H9 (cell line): ENCODE measurements around the gene MYRF. TPM values are rescaled to one million over a fixed set of nuclear protein-coding genes. Genes with fewer than 3 reads are reported as not detected.

ENCODE experiments used
- DNase-seq: peaks from one replicate; pipeline ENCODE4 v3.0.0-alpha.2; 2017
- H2AFZ ChIP-seq: one replicate; pipeline ENCODE4 v1.6.1; 2013; ENCODE audit warnings: mild to moderate bottlenecking, low read length, control low read depth, moderate library complexity
- H2AK5ac ChIP-seq: 2 replicates; pipeline ENCODE4 v1.6.1; 2013; ENCODE audit warnings: low read length, control low read depth, mixed read lengths; ENCODE audit not compliant: insufficient read length
- H2BK120ac ChIP-seq: one replicate; pipeline ENCODE4 v1.6.1; 2013; ENCODE audit warnings: low read depth, mild to moderate bottlenecking, low read length, control low read depth, inconsistent platforms; ENCODE audit not compliant: poor library complexity, severe bottlenecking
- H2BK12ac ChIP-seq: 2 replicates; pipeline ENCODE4 v1.6.1; 2013; ENCODE audit warnings: low read length, control low read depth, mixed read lengths, low read depth; ENCODE audit not compliant: insufficient read length
- H2BK15ac ChIP-seq: 2 replicates; pipeline ENCODE4 v1.6.1; 2013; ENCODE audit warnings: low read depth, low read length, control low read depth
- H2BK20ac ChIP-seq: one replicate; pipeline ENCODE4 v1.6.1; 2013; ENCODE audit warnings: low read depth, mild to moderate bottlenecking, low read length, control low read depth, inconsistent platforms; ENCODE audit not compliant: poor library complexity, severe bottlenecking
- H2BK5ac ChIP-seq: 2 replicates; pipeline ENCODE4 v1.6.1; 2013; ENCODE audit warnings: low read length, control low read depth, mixed read lengths; ENCODE audit not compliant: insufficient read length
- H3K14ac ChIP-seq: 2 replicates; pipeline ENCODE4 v1.6.1; 2013; ENCODE audit warnings: low read length, control low read depth; ENCODE audit not compliant: insufficient read depth
- H3K18ac ChIP-seq: 2 replicates; pipeline ENCODE4 v1.6.1; 2013; ENCODE audit warnings: low read depth, mild to moderate bottlenecking, mixed read lengths, low read length, control low read depth; ENCODE audit not compliant: insufficient read length
- H3K23ac ChIP-seq: 2 replicates; pipeline ENCODE4 v1.6.1; 2013; ENCODE audit warnings: low read length, control low read depth, mixed read lengths, low read depth; ENCODE audit not compliant: insufficient read length
- H3K23me2 ChIP-seq: 2 replicates; pipeline ENCODE4 v1.6.1; 2013; ENCODE audit warnings: low read depth, mild to moderate bottlenecking, mixed read lengths, low read length, control low read depth; ENCODE audit not compliant: insufficient read length, poor library complexity, severe bottlenecking
- H3K27ac ChIP-seq: 2 replicates; pipeline ENCODE4 v1.5.1; 2013; ENCODE audit warnings: low read length, control low read depth, mixed read lengths, low read depth; ENCODE audit not compliant: insufficient read length
- H3K27me3 ChIP-seq: 2 replicates; pipeline ENCODE4 v1.6.1; 2013; ENCODE audit warnings: low read length, control low read depth, inconsistent platforms; ENCODE audit not compliant: insufficient read depth
- H3K4ac ChIP-seq: 2 replicates; pipeline ENCODE4 v1.6.1; 2013; ENCODE audit warnings: low read depth, mild to moderate bottlenecking, control low read depth, inconsistent platforms, low read length, moderate library complexity
- H3K4me1 ChIP-seq: 2 replicates; pipeline ENCODE4 v1.6.1; 2013; ENCODE audit warnings: low read length, control low read depth, inconsistent platforms; ENCODE audit not compliant: insufficient read depth
- H3K4me2 ChIP-seq: 2 replicates; pipeline ENCODE4 v1.6.1; 2013; ENCODE audit warnings: low read length, control low read depth, mixed read lengths; ENCODE audit not compliant: insufficient read length, insufficient read depth
- H3K56ac ChIP-seq: 2 replicates; pipeline ENCODE4 v1.6.1; 2013; ENCODE audit warnings: low read depth, mild to moderate bottlenecking, mixed read lengths, low read length, control low read depth; ENCODE audit not compliant: insufficient read length
- H3K79me1 ChIP-seq: 2 replicates; pipeline ENCODE4 v1.6.1; 2013; ENCODE audit warnings: low read depth, mild to moderate bottlenecking, moderate library complexity, low read length, control low read depth, inconsistent platforms; ENCODE audit not compliant: insufficient read depth, poor library complexity, severe bottlenecking
- H3K79me2 ChIP-seq: 2 replicates; pipeline ENCODE4 v1.6.1; 2013; ENCODE audit warnings: low read length, control low read depth, inconsistent platforms; ENCODE audit not compliant: insufficient read depth
- H3K9ac ChIP-seq: 2 replicates; pipeline ENCODE4 v1.6.1; 2013; ENCODE audit warnings: low read length, control low read depth, mixed read lengths; ENCODE audit not compliant: insufficient read length; ENCODE audit errors: extremely low read depth
- H3K9me3 ChIP-seq: one replicate; pipeline ENCODE4 v1.6.1; 2013; ENCODE audit warnings: low read depth, low read length, inconsistent platforms; ENCODE audit not compliant: control insufficient read depth
- H3T11ph ChIP-seq: one replicate; pipeline ENCODE4 v1.6.1; 2013; ENCODE audit warnings: mild to moderate bottlenecking, low read length, control low read depth, inconsistent platforms
- H4K20me1 ChIP-seq: one replicate; pipeline ENCODE4 v1.6.1; 2013; ENCODE audit not compliant: control insufficient read depth, insufficient read length, insufficient read depth
- H4K5ac ChIP-seq: 2 replicates; pipeline ENCODE4 v1.6.1; 2013; ENCODE audit warnings: low read depth, mild to moderate bottlenecking, mixed read lengths, low read length, control low read depth; ENCODE audit not compliant: insufficient read length
- H4K8ac ChIP-seq: replicated peaks from 2 replicates; pipeline ENCODE4 v1.6.1; 2013; ENCODE audit warnings: low read length, control low read depth, mixed read lengths, low read depth; ENCODE audit not compliant: insufficient read length
- H4K91ac ChIP-seq: 2 replicates; pipeline ENCODE4 v1.6.1; 2013; ENCODE audit warnings: low read depth, mild to moderate bottlenecking, moderate library complexity, mixed read lengths, low read length, control low read depth; ENCODE audit not compliant: insufficient read length
- H3K27ac Mint-ChIP-seq, 3 experiments: 2 replicates in 2 of 3; 3 replicates in 1 of 3; pipeline ENCODE4 v1.8.0; 2020 to 2021; ENCODE audit warnings: mixed read lengths in 3 of 3, mild to moderate bottlenecking in 1 of 3, moderate library complexity in 1 of 3
- H3K27me3 Mint-ChIP-seq: 2 replicates; pipeline ENCODE4 v1.8.0; 2021; ENCODE audit warnings: low read depth, mild to moderate bottlenecking, moderate library complexity, mixed read lengths
- H3K36me3 Mint-ChIP-seq, 3 experiments: 2 replicates in 2 of 3; 3 replicates in 1 of 3; pipeline ENCODE4 v1.8.0; 2020 to 2021; ENCODE audit warnings: low read depth in 3 of 3, mixed read lengths in 3 of 3; ENCODE audit not compliant: insufficient read depth in 1 of 3
- H3K4me1 Mint-ChIP-seq, 2 experiments: 2 replicates each; pipeline ENCODE4 v1.8.0; 2020; ENCODE audit warnings: mixed read lengths in 2 of 2
- H3K4me3 Mint-ChIP-seq, 2 experiments: 2 replicates in 1 of 2; 3 replicates in 1 of 2; pipeline ENCODE4 v1.8.0; 2020 to 2021; ENCODE audit warnings: mild to moderate bottlenecking in 2 of 2, mixed read lengths in 2 of 2, moderate library complexity in 1 of 2
- H3K9me3 Mint-ChIP-seq, 2 experiments: 2 replicates in 1 of 2; 3 replicates in 1 of 2; pipeline ENCODE4 v1.8.0; 2020; ENCODE audit warnings: mild to moderate bottlenecking in 2 of 2, mixed read lengths in 2 of 2, moderate library complexity in 1 of 2
- CTCF ChIP-seq: fragments of 200-600 bp; sonication (generic); conservative IDR thresholded peaks from 3 replicates; pipeline ENCODE4 v1.8.0; 2021; ENCODE audit warnings: antibody characterized with exemption, mild to moderate bottlenecking
- WGBS: extraction: QIAGEN DNeasy Blood & Tissue Kit; methylation state at CpG from one replicate; pipeline ENCODE4 v1.1.7; 2013; ENCODE audit warnings: missing lambda C conversion rate, low lambda C conversion rate, mixed read lengths; ENCODE audit not compliant: insufficient read length; ENCODE audit errors: extremely low coverage; 5-methylcytosine and 5-hydroxymethylcytosine counted together
- total RNA-seq: library from RNA; stranded (reverse); gene quantifications from 2 replicates; pipeline ENCODE4 v1.2.1, GENCODE V29; 2021

The MYRF gene
- total RNA-seq, 1 experiment from 2014 or later = 13.9 TPM

GRCh38 chr11:61771195-61771894 lies 18.9 kb downstream of the MYRF start:
- H3K4me1 Mint-ChIP-seq = peaks cover 13 to 22% of the 10 kb centered on the region in 2 experiments
- peak overlapping the region in 1 of 2 experiments; percentile 56; a peak in 1 of 5 replicates for H3K4me3 Mint-ChIP-seq
- H3K9me3 Mint-ChIP-seq = peaks cover 0 to 2% of the 10 kb centered on the region in 2 experiments; a peak in 1 of 5 replicates
- no CpG with 5 or more reads among the region's 15 CpGs for WGBS
- DNase-seq = no peak
- no peak overlapping the region; the same call in 1 of the 2 replicates for H3K14ac ChIP-seq
- no peak overlapping the region for H4K8ac ChIP-seq
- no peaks in the 10 kb centered on the region for H3K4me1 ChIP-seq
- no peak overlapping the region for H2BK12ac ChIP-seq
- peak overlapping the region; percentile 16 to 40 (median 21); a peak in 1 of 7 replicates for H3K27ac Mint-ChIP-seq
- H2BK15ac ChIP-seq = no peak overlapping the region
- no peak overlapping the region for H3K56ac ChIP-seq
- H3K27me3 ChIP-seq = no peaks in the 10 kb centered on the region
- no peaks in the 10 kb centered on the region; a peak in 1 of 7 replicates for H3K36me3 Mint-ChIP-seq
- no peak for TF ChIP-seq CTCF
- no peak overlapping the region for H4K5ac ChIP-seq
- H3T11ph ChIP-seq = no peak overlapping the region
- no peak overlapping the region for H2AFZ ChIP-seq
- no peak overlapping the region for H3K18ac ChIP-seq
- no peak overlapping the region for H2BK120ac ChIP-seq
- H3K79me1 ChIP-seq = no peaks in the 10 kb centered on the region
- H4K20me1 ChIP-seq = no peaks in the 10 kb centered on the region
- H2BK5ac ChIP-seq = no peak overlapping the region
- no peaks in the 10 kb centered on the region; the same call in 1 of the 2 replicates for H3K27me3 Mint-ChIP-seq
- no peaks in the 10 kb centered on the region for H3K79me2 ChIP-seq
- no peaks in the 10 kb centered on the region for H3K9me3 ChIP-seq
- H3K23ac ChIP-seq = no peak overlapping the region
- no peak overlapping the region for H4K91ac ChIP-seq
- H3K9ac ChIP-seq = no peak overlapping the region
- H3K4me2 ChIP-seq = no peak overlapping the region
- no peak overlapping the region for H3K4ac ChIP-seq
- H2BK20ac ChIP-seq = no peak overlapping the region
- no peaks in the 10 kb centered on the region for H3K23me2 ChIP-seq
- no peak overlapping the region for H3K27ac ChIP-seq
- no peak overlapping the region for H2AK5ac ChIP-seq
